Activated gamma-delta T cell treated with anti-CD3 and anti-CD28 coated beads, Interleukin-2, amount 50 U/mL, for 16 hours (primary cell): Measurements from ENCODE around the gene CCR8.

ENCODE experiments used
- DNase-seq: peaks from one replicate; pipeline ENCODE4 v3.0.0-alpha.2; 2020; ENCODE audit warnings: low read depth

The CCR8 gene, protein sequence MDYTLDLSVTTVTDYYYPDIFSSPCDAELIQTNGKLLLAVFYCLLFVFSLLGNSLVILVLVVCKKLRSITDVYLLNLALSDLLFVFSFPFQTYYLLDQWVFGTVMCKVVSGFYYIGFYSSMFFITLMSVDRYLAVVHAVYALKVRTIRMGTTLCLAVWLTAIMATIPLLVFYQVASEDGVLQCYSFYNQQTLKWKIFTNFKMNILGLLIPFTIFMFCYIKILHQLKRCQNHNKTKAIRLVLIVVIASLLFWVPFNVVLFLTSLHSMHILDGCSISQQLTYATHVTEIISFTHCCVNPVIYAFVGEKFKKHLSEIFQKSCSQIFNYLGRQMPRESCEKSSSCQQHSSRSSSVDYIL

GRCh38 chr3:39329493-39329892, at the start of gene CCR8:
CCR8 (plus strand) TSS chr3:39329709; CDS start chr3:39332332, 2,623 bp downstream.
- DNase-seq = no peak

DNA sequence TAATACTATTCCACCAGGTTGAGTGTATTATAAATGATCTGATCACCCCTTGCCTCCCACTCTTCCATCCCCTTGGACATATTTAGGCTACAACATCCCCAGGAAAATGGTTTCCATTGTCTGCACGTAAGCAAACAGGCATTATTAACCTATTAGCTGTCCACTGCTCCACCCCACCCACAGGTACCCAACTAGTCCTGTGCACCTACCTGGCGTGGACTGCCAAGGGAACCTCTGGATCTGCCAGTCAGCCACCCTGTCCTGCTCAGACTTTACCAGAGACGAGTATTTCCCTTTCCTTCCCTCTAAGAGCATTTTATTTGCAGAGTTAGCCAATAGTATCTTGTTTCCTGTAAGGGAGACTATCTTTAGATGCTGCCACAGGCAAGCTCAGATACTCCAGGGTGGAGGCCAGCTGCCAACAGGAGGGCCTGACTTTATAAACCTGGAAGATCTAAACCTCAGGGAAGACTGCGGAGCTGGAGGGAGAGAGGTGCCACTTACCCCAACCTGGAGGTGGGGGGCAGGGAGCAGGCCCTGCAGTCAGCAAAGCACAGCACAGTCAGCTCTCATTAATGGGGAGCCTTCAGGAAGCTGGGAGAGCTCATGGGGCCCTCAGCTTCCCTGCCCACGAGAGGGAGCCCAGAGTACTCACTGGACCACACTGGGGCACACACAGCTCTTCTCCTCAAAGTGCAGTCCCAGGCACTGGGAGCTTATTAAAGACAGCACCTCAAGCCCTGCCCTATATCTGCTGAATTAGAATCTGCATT, 49.6 kb upstream of the CCR8 start, which contains the start of gene CX3CR1:
TSS of gene CX3CR1 (minus strand) at position 292 of the 773 bp plus-strand sequence. CDS start 13,527 bp downstream, outside the sequence.
- DNase-seq = no peak

DNA sequence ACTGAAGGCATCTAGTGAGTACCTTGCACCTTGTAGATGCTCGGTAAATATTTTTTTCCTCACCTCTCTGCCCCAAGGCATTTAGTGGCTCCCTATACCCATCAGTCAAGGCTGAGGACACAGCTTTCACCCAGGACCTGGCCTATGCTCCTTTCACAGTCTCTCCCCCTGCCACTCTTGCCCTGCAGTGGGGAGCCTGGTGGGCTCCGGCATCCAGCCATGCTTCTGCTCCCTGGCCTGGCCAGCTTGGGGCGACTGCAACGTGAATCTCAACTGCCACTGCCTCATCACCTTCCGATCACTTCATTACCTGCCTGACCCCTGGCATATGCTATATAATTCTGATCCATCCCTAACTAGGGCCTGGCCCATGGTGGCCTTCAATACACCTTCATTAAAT, 48.9 kb upstream of the CCR8 start:
- DNase-seq = no peak

DNA sequence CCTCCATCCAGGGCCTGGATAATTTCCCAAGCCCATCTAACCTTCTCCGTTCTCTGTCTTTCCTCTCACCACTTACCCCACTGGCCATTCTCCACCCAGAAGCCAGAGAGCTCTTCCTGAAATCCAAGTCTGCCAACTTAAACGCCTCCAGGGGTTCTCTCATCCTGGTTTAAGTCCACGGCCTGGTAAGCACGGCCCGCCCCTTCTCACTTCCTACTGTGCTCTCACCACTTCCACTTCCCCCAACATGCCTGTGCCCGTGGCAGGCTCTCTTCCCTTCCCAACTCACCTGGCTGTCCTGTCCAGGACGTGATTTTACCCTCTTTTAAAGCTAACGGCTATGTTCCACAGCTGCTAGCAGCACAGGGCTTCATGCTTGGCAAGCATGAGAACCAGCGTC, 48.0 kb upstream of the CCR8 start:
- no peak for DNase-seq

GRCh38 chr3:39282057-39282456, 47.5 kb upstream of the CCR8 start:
- no peak for DNase-seq

GRCh38 chr3:39284457-39284881, 45.0 kb upstream of the CCR8 start:
- no peak for DNase-seq

- no peak for DNase-seq
Measured at GRCh38 chr3:39285332-39285731, 44.2 kb upstream of the CCR8 start.

- DNase-seq = no peak
Measured at GRCh38 chr3:39286771-39287170, 42.7 kb upstream of the CCR8 start.

- no peak for DNase-seq
Measured at GRCh38 chr3:39287216-39288164, 42.0 kb upstream of the CCR8 start.

DNA sequence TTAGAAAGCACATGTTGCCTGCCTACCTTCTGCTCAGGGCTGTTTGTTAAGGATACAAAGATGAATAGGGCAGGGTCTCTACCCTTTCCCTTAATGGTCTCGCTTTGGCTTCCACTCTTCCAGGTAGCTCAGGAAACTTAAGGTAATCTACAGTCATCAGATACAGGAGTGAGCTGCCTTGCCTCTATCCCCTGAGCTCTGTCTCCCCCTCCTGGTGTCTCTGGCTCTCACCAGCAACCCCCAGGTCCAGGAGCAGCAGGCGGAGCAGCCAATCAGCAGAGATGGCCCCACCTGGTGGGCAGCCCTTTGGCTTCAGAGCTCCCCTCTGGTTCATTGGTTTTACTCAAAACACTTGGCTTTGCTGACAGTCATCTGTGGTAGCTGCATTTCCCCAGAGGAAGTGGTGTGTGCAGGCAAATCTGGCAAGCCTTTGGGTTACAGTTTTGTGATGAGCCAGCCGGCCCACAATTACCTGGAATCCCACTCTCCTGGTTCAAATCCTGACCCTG, 41.2 kb upstream of the CCR8 start:
- peak; percentile 70 for DNase-seq

DNA sequence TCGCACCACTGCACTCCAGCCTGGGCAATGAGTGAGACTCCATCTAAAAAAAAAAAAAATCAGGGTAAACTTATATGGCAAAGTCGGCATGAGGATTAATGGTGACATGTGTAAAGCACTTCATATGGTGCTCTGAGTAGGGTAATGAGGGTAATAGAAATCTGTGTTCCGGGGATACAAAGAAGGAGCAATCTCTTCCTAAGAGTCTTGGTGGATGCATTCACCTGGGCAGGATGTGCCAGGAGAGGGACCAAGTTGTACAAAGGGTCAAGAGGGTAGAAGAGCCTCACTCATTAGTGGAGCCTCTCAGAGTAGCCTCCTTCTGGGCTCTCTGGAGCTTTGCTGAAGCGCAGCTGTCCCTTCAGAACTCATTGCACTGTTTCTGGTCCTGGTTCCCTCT, 40.4 kb upstream of the CCR8 start:
- no peak for DNase-seq

- DNase-seq = no peak
Measured at GRCh38 chr3:39290255-39290654, 39.3 kb upstream of the CCR8 start.

DNA sequence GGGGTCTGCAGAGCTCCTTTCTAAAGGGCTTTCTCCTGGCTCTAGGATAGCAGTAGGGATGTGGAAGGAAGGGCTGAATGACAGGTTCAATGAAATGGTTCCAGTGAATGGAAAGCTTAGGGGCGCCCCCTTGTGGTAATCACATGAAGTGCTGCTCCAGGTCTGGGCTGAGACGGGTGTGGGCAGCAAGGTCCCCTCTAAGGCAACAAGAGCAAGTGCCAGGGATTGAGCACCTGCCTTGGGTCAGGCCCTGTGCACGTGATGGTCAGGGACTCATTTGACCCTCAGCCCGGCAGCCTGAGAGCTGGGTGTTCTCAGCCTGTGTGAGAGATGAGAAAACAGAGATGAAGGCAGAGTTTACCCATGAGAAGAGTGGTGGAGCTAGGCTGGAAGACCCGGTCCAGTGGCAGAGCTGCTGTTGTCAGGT, 37.6 kb upstream of the CCR8 start:
- peak; percentile 68 for DNase-seq

- no peak for DNase-seq
Measured at GRCh38 chr3:39292961-39293360, 36.5 kb upstream of the CCR8 start.

- DNase-seq = no peak
Measured at GRCh38 chr3:39294446-39295183, 34.9 kb upstream of the CCR8 start.

GRCh38 chr3:39295184-39295775, 34.2 kb upstream of the CCR8 start:
- no peak for DNase-seq

DNA sequence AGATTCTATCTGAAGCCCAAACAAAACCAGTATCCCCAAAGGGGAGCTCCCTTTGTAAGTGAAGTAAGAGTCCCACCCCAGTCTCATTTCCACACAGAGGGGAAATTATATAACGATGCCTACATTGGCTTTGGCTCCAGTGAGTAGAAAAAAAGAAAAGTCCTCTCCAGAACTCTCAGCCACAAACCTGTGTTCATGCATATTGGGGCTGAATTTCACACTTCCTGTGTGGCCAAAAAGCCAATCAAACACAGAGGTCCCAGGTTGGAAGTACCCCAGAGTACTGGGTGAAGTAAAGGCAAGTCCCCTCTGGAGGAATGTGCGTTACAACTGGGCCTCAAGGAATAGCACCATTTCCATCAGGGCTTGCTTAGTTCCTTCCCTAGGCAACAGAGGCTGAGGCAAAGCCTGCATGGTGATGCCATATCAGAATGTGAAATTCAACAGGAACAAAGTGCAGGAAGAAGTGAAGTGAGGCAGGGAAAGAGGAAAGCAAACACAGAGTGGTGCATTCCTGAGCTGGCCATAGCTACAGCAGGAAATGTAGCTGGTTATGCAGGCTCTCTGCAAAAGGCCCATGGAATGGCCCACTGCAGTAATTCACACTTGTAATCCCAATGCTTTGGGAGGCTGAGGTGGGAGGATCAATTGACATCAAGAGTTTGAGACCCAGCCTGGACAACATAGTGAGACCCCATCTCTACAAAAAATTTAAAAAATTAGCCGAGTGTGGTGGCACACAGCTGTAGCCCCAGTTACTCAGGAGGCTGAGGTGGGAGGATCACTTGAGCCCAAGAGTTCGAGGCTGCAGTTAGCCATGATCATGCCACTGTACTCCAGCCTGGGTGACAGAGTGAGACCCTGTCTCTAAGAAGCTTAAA, 33.1 kb upstream of the CCR8 start:
- DNase-seq = no peak

DNA sequence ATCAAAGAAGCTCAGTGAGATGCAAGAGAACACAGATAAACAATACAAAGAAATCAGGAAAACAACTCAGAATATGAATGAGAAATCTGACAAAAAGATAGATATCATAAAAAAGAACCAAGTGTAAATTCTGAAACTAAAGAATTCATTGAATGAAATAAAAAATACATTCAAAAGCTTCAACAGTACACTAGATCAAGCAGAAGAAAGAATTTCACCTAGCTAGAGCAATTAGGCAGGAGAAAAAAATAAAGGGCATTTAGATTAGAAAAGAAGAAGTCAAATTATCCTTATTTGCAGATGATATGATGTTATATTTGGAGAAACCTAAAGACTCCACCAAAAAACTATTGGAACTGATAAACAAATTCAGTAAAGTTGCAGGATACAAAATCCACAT, 30.2 kb upstream of the CCR8 start:
- no peak for DNase-seq

DNA sequence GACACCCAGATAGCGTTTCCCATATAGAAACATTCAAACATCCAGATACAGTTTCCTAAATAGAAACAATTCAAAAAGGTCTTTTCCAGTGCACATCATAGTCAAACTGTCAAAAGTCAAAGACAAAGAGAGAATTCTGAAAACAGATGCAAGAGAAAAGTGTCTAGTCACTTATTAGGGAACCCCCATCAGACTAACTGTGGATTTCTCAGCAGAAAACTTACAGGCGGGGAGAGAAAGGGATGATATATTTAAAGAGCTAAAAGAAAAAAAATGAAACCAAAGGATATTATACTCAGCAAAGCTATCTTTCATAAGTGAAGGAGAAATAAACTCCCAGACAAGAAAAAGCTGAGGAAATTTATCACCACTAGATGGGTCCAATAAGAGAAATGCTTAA, 27.3 kb upstream of the CCR8 start:
- DNase-seq = no peak

GRCh38 chr3:39313289-39313688, 16.2 kb upstream of the CCR8 start:
- no peak for DNase-seq
